ENCODE measurements around the gene RTP2. TPM values are rescaled to one million over a fixed set of nuclear protein-coding genes. Genes with fewer than 3 reads are reported as not detected.

RTP2 gene
- total RNA-seq, 1 experiment from 2014 or later = not detected

GRCh38 chr3:187667526-187667925, 34.8 kb downstream of the RTP2 start:
- Histone ChIP-seq H3K9me3 (ENCODE audit: control insufficient read depth, insufficient read depth, low read depth, low read length) (no peaks in the 10 kb centered on the region), H3K36me3 (ENCODE audit: control insufficient read depth, insufficient read depth, low read length) (no peaks in the 10 kb centered on the region), H3K27ac (ENCODE audit: low read length) (no peak overlapping the region), H3K4me1 (ENCODE audit: control insufficient read depth, insufficient read depth, low read length) (no peaks in the 10 kb centered on the region), H3K4me3 (ENCODE audit: low read depth in 2 of 2, low read length in 2 of 2) (no peak overlapping the region), H3K27me3 (ENCODE audit: control insufficient read depth, insufficient read depth, low read length) (peaks cover 22% of the 10 kb centered on the region)
- TF ChIP-seq TCF7L2 (IDR thresholded peaks at IDR 0.05; ENCODE audit: low read depth, low read length) (0 out of 2 replicates have a peak, but pooled peaks have one; percentile 24), SIN3A (IDR thresholded peaks at IDR 0.05; ENCODE audit: borderline replicate concordance, insufficient read depth, low read depth, low read length) (no peak), POLR2AphosphoS5 (IDR thresholded peaks at IDR 0.05; ENCODE audit: low read depth, low read length) (no peak)
- TF ChIP-seq, protein P1, sequence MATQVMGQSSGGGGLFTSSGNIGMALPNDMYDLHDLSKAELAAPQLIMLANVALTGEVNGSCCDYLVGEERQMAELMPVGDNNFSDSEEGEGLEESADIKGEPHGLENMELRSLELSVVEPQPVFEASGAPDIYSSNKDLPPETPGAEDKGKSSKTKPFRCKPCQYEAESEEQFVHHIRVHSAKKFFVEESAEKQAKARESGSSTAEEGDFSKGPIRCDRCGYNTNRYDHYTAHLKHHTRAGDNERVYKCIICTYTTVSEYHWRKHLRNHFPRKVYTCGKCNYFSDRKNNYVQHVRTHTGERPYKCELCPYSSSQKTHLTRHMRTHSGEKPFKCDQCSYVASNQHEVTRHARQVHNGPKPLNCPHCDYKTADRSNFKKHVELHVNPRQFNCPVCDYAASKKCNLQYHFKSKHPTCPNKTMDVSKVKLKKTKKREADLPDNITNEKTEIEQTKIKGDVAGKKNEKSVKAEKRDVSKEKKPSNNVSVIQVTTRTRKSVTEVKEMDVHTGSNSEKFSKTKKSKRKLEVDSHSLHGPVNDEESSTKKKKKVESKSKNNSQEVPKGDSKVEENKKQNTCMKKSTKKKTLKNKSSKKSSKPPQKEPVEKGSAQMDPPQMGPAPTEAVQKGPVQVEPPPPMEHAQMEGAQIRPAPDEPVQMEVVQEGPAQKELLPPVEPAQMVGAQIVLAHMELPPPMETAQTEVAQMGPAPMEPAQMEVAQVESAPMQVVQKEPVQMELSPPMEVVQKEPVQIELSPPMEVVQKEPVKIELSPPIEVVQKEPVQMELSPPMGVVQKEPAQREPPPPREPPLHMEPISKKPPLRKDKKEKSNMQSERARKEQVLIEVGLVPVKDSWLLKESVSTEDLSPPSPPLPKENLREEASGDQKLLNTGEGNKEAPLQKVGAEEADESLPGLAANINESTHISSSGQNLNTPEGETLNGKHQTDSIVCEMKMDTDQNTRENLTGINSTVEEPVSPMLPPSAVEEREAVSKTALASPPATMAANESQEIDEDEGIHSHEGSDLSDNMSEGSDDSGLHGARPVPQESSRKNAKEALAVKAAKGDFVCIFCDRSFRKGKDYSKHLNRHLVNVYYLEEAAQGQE (IDR thresholded peaks at IDR 0.05; ENCODE audit: insufficient read depth in 1 of 2, low read depth in 2 of 2, low read length in 1 of 2) = no peak
- TF ChIP-seq, protein P2, sequence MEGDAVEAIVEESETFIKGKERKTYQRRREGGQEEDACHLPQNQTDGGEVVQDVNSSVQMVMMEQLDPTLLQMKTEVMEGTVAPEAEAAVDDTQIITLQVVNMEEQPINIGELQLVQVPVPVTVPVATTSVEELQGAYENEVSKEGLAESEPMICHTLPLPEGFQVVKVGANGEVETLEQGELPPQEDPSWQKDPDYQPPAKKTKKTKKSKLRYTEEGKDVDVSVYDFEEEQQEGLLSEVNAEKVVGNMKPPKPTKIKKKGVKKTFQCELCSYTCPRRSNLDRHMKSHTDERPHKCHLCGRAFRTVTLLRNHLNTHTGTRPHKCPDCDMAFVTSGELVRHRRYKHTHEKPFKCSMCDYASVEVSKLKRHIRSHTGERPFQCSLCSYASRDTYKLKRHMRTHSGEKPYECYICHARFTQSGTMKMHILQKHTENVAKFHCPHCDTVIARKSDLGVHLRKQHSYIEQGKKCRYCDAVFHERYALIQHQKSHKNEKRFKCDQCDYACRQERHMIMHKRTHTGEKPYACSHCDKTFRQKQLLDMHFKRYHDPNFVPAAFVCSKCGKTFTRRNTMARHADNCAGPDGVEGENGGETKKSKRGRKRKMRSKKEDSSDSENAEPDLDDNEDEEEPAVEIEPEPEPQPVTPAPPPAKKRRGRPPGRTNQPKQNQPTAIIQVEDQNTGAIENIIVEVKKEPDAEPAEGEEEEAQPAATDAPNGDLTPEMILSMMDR (IDR thresholded peaks at IDR 0.05) = no peak
- DNase-seq (ENCODE audit: low read depth, low spot score) (no peak), ATAC-seq (no peak)
- POLR2A ChIA-PET = no interaction called here
- CTCF ChIA-PET = interaction anchor here (0.7 kb wide), 1 partner anchor 1514 kb away, joined by 3 read pairs; no protein-coding TSS in a partner anchor
- BruUV-seq (replicated peaks) = no TSS peak
- in situ Hi-C loops (cut with HindIII; ENCODE audit: low pct_unique_long_range_greater_than_20kb, low sequenced_read_pairs) = no loop called here
- intact Hi-C loops (cut with micrococcal nuclease; ENCODE audit: unreplicated experiment) = no loop called here

DNA sequence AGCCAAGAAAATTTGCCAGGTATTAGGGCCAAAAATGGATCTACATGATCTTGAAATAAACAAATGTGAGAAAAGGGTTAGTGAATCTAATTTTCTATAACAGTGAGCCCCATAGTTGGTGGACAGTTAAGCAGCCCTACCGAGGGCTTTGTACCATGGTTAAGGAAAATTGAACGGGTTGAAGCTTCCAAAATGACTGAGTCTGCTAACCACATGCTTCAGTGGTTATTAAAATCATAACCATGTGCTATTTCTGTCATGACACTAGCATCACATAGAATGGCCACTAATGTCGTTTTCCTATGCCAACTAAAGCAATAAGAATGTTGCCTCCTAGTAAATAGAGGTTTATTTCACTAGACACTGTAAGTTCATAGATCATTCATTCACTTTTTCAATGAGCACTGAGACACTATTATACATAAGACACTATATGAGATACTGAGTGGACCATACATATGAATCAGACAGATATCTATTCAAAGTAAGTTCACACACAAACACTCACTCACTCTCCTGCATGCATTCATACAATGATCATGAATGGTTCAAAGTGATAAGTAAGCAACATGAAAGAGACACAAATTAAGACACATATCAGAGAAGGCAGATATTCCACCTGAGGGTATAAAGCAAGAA, 36.5 kb downstream of the RTP2 start:
- BruUV-seq (replicated peaks) = no TSS peak
- intact Hi-C loops (cut with micrococcal nuclease; ENCODE audit: unreplicated experiment) = no loop called here

More for the DNA sequence above, 36.5 kb downstream of the RTP2 start:
- ChIA-PET POLR2A (no interaction called here), CTCF (no interaction called here)
- Histone ChIP-seq H3K27ac (ENCODE audit: low read length) (no peak overlapping the region), H3K36me3 (ENCODE audit: control insufficient read depth, insufficient read depth, low read length) (no peaks in the 10 kb centered on the region), H3K9me3 (ENCODE audit: control insufficient read depth, insufficient read depth, low read depth, low read length) (no peaks in the 10 kb centered on the region), H3K4me1 (ENCODE audit: control insufficient read depth, insufficient read depth, low read length) (no peaks in the 10 kb centered on the region), H3K4me3 (ENCODE audit: low read depth in 2 of 2, low read length in 2 of 2) (no peak overlapping the region), H3K27me3 (ENCODE audit: control insufficient read depth, insufficient read depth, low read length) (peaks cover 19% of the 10 kb centered on the region)
- TF ChIP-seq TCF7L2 (IDR thresholded peaks at IDR 0.05; ENCODE audit: low read depth, low read length) (no peak), SIN3A (IDR thresholded peaks at IDR 0.05; ENCODE audit: borderline replicate concordance, insufficient read depth, low read depth, low read length) (no peak), POLR2AphosphoS5 (IDR thresholded peaks at IDR 0.05; ENCODE audit: low read depth, low read length) (no peak)
- TF ChIP-seq, protein P1 (IDR thresholded peaks at IDR 0.05; ENCODE audit: insufficient read depth in 1 of 2, low read depth in 2 of 2, low read length in 1 of 2) = no peak
- TF ChIP-seq, protein P2 (IDR thresholded peaks at IDR 0.05) = no peak
- DNase-seq (ENCODE audit: low read depth, low spot score) (no peak), ATAC-seq (no peak)
- in situ Hi-C loops (cut with HindIII; ENCODE audit: low pct_unique_long_range_greater_than_20kb, low sequenced_read_pairs) = no loop called here
